SU-DHL-6 (cell line): ENCODE data around the gene ZFP1.

Experiments
- H2AFZ ChIP-seq: fragments of 200-600 bp; sonication (generic); 2 replicates; pipeline ENCODE4 v1.6.1; 2014; ENCODE audit warnings: low read depth, mild to moderate bottlenecking, moderate library complexity, mixed read lengths, antibody characterized with exemption, low read length; ENCODE audit not compliant: severe bottlenecking
- H3F3A ChIP-seq: fragments of 200-600 bp; shearing (Covaris generic); 2 replicates; pipeline ENCODE4 v1.6.0; 2016; ENCODE audit warnings: antibody characterized with exemption, mild to moderate bottlenecking; ENCODE audit not compliant: insufficient read depth
- H3K27ac ChIP-seq: fragments of 200-600 bp; sonication (generic); 2 replicates; pipeline ENCODE4 v1.5.1; 2016; ENCODE audit warnings: low read depth, mild to moderate bottlenecking, low read length, moderate library complexity, mixed read lengths
- H3K27me3 ChIP-seq: fragments of 200-600 bp; sonication (generic), shearing (Covaris generic); 2 replicates; pipeline ENCODE4 v1.6.0; 2014; ENCODE audit warnings: mild to moderate bottlenecking, low read length
- H3K36me3 ChIP-seq: fragments of 200-600 bp; sonication (generic); 2 replicates; pipeline ENCODE4 v1.6.1; 2014; ENCODE audit warnings: mild to moderate bottlenecking, low read length, mixed read lengths
- H3K4me2 ChIP-seq: fragments of 300-600, 200-600 bp; shearing (Covaris generic), sonication (generic); 2 replicates; pipeline ENCODE4 v1.6.0; 2014; ENCODE audit warnings: low read length, low read depth, mild to moderate bottlenecking; ENCODE audit not compliant: poor library complexity, severe bottlenecking
- H3K4me3 ChIP-seq: fragments of 200-600 bp; sonication (generic); 2 replicates; pipeline ENCODE4 v1.5.1; 2014; ENCODE audit warnings: antibody characterized with exemption, low read length, mild to moderate bottlenecking, mixed read lengths; ENCODE audit not compliant: insufficient read depth, poor library complexity, severe bottlenecking
- H3K79me2 ChIP-seq: fragments of 200-600 bp; sonication (generic); 2 replicates; pipeline ENCODE4 v1.6.1; 2014; ENCODE audit warnings: mild to moderate bottlenecking, low read length, moderate library complexity; ENCODE audit not compliant: insufficient read depth
- H3K9ac ChIP-seq: fragments of 200-600 bp; sonication (generic); 2 replicates; pipeline ENCODE4 v1.7.0; 2014; ENCODE audit warnings: mild to moderate bottlenecking, low read length
- H3K9me2 ChIP-seq: fragments of 200-600 bp; sonication (generic); replicated peaks from 2 replicates; pipeline ENCODE4 v1.6.1; 2014; ENCODE audit warnings: low read length; ENCODE audit not compliant: insufficient read depth
- H3K9me3 ChIP-seq: fragments of 200-600 bp; sonication (generic); 2 replicates; pipeline ENCODE4 v1.6.1; 2014; ENCODE audit warnings: low read length, mixed read lengths; ENCODE audit not compliant: insufficient read depth
- H4K20me1 ChIP-seq: fragments of 200-600 bp; sonication (generic); 2 replicates; pipeline ENCODE4 v1.6.1; 2014; ENCODE audit warnings: low read depth, mild to moderate bottlenecking, antibody characterized with exemption, low read length, moderate library complexity, mixed read lengths
- CTCF ChIP-seq: fragments of 200-600 bp; sonication (generic); IDR thresholded peaks from one replicate; pipeline ENCODE4 v1.5.1; 2017; ENCODE audit warnings: antibody characterized with exemption, mild to moderate bottlenecking, low read length, moderate library complexity; ENCODE audit not compliant: insufficient read depth, poor library complexity, severe bottlenecking
- EZH2phosphoT487 ChIP-seq: fragments of 200-600 bp; sonication (generic), shearing (Covaris generic); conservative IDR thresholded peaks from 2 replicates; pipeline ENCODE4 v1.6.1; 2018; ENCODE audit warnings: mild to moderate bottlenecking, antibody characterized with exemption, low read length, moderate library complexity, mixed read lengths

Gene ZFP1

GRCh38 chr16:75114946-75115825 lies 33.1 kb upstream of the ZFP1 start:
- Histone ChIP-seq H3K4me2 (no peak overlapping the region), H2AFZ (no peak overlapping the region), H3K4me3 (no peak overlapping the region), H3K27me3 (no peaks in the 10 kb centered on the region), H3K9me2 (no peaks in the 10 kb centered on the region), H3K27ac (no peak overlapping the region), H3F3A (peaks cover 9% of the 10 kb centered on the region), H4K20me1 (no peaks in the 10 kb centered on the region), H3K9ac (no peak overlapping the region), H3K9me3 (no peaks in the 10 kb centered on the region), H3K79me2 (no peaks in the 10 kb centered on the region), H3K36me3 (no peaks in the 10 kb centered on the region)
- TF ChIP-seq EZH2phosphoT487 (no peak), CTCF (no peak)

DNA sequence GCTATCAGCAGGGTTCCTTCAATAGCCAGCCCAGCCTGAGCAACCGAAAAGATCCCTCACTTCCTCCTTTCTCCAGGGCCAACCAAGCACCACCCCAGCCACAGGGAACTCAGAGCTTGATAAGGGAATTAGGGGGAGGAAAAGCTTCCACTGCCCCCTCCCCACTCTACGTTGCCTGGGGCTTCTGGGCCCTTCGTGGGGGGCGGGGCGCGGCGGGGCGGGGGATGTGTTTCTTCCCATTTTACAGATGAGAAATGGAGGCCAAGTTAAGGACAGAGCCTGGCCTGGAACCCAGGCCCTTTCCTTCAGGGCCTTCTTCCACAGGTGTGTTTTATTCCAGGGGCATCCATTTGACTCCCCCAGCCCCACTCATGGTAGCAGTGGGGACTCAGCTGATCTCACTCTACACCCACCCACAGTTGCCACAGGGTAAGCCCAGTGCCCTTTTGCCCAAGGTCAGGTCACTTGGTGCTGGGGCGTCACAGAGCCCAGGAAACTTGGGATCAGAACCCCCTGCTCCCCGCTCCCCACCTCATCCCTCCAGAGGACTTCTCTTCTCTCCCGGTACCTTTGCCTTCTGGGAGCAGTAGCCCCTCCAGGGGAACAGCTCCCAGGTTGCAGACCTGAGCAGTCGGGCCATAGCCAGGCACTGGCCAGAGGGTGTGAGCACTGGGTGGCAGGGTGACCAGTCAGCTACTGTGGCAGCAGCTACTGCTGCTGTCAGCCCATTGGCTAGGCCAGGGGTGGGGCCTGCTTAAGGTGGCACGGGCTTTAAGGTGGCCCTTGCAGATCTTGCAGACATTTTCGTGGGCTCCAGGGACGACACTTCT lies 32.0 kb upstream of the ZFP1 start, which contains the start of gene LDHD:
Gene LDHD (minus strand): TSS at position 700 of the 830 bp plus-strand sequence. CDS start 60 bp downstream, at position 640.
- Histone ChIP-seq H3F3A (no peaks in the 10 kb centered on the region), H4K20me1 (no peaks in the 10 kb centered on the region), H3K9ac (no peak within 1 kb of the TSS), H3K4me3 (no peak within 1 kb of the TSS), H3K27me3 (no peaks in the 10 kb centered on the region), H3K36me3 (no peaks in the 10 kb centered on the region), H3K9me2 (no peaks in the 10 kb centered on the region), H3K9me3 (peaks cover under 1% of the 10 kb centered on the region; the same call in 1 of the 2 replicates), H3K4me2 (peak within 1 kb of the TSS; percentile 8), H2AFZ (no peak within 1 kb of the TSS), H3K27ac (no peak within 1 kb of the TSS), H3K79me2 (no peaks in the 10 kb centered on the region)
- no peak for TF ChIP-seq EZH2phosphoT487
- TF ChIP-seq CTCF, result no peak

DNA sequence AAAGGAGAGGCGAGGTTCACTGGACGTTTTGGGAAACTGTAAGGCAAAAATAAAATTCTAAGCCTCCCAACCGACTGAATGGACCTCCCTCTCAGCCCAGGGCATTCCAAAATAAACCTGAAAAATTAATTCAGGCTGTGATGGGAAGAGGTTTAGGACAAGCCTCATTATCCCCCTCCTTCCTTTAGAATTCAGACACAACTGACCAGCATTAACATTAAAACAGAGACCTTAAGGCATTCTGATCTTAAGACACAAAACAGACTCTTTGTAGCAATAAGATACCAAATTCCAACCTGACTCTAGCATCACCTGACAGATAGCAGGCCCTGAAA lies 31.4 kb upstream of the ZFP1 start:
- Histone ChIP-seq H2AFZ (no peak overlapping the region), H3K9ac (no peak overlapping the region), H3K4me3 (no peak overlapping the region), H3K9me3 (peaks cover 6% of the 10 kb centered on the region; the same call in 1 of the 2 replicates), H3K36me3 (no peaks in the 10 kb centered on the region), H4K20me1 (no peaks in the 10 kb centered on the region), H3K9me2 (no peaks in the 10 kb centered on the region), H3K79me2 (no peaks in the 10 kb centered on the region), H3K27ac (no peak overlapping the region), H3K27me3 (no peaks in the 10 kb centered on the region), H3F3A (no peaks in the 10 kb centered on the region), H3K4me2 (no peak overlapping the region)
- TF ChIP-seq CTCF, result no peak
- TF ChIP-seq EZH2phosphoT487, result no peak
